H1 (cell line): Measurements from ENCODE around the gene OR2V2.
A peak's percentile ranks its signal among the peaks of the same experiment; 100 is the strongest.

Source experiments
- BCL11A ChIP-seq, 2 experiments: IDR thresholded peaks; one replicate each; pipeline ENCODE4 v1.6.1; 2011; ENCODE audit warnings: low read depth in 2 of 2, low read length in 2 of 2, mild to moderate bottlenecking in 2 of 2
- BRCA1 ChIP-seq: IDR thresholded peaks from 2 replicates; pipeline ENCODE4 v1.6.1; 2012; ENCODE audit warnings: low read depth, low read length, improper control_type of control experiment
- CREB1 ChIP-seq: IDR thresholded peaks from 2 replicates; pipeline ENCODE4 v1.6.1; 2012; ENCODE audit warnings: inconsistent platforms
- EP300 ChIP-seq, 2 experiments: IDR thresholded peaks; 1 replicate in 1 of 2; 2 replicates in 1 of 2; pipeline ENCODE4 v1.6.1; 2011 to 2012; ENCODE audit warnings: low read depth in 2 of 2, low read length in 2 of 2, mild to moderate bottlenecking in 2 of 2, borderline replicate concordance in 1 of 2, inconsistent platforms in 1 of 2, moderate library complexity in 1 of 2
- GABPA ChIP-seq: IDR thresholded peaks from 2 replicates; pipeline ENCODE4 v1.6.1; 2011; ENCODE audit warnings: mild to moderate bottlenecking, low read length, moderate library complexity, borderline replicate concordance; ENCODE audit not compliant: insufficient read depth
- HDAC2 ChIP-seq, 2 experiments: fragments of 300-600 bp in 1 of 2; sonication (generic) in 1 of 2; IDR thresholded peaks; 2 replicates each; pipeline ENCODE4 v1.6.1; 2011 to 2012; ENCODE audit warnings: low read depth in 2 of 2, low read length in 2 of 2, mild to moderate bottlenecking in 2 of 2, moderate library complexity in 2 of 2, borderline replicate concordance in 1 of 2, inconsistent platforms in 1 of 2
- POLR2A ChIP-seq, 2 experiments: IDR thresholded peaks; 1 replicate in 1 of 2; 2 replicates in 1 of 2; pipeline ENCODE4 v1.6.1; 2011; ENCODE audit warnings: low read depth in 2 of 2, low read length in 2 of 2, mild to moderate bottlenecking in 2 of 2; ENCODE audit errors: control extremely low read depth in 1 of 2
- POLR2AphosphoS5 ChIP-seq: IDR thresholded peaks from 2 replicates; pipeline ENCODE4 v1.6.1; 2011; ENCODE audit warnings: low read depth, low read length
- RAD21 ChIP-seq, 2 experiments: IDR thresholded peaks in 1 of 2; conservative IDR thresholded peaks in 1 of 2; 2 replicates each; pipeline ENCODE4 v1.6.1; 2011; ENCODE audit warnings: low read depth in 2 of 2, low read length in 2 of 2, improper control_type of control experiment in 1 of 2, inconsistent platforms in 1 of 2, mild to moderate bottlenecking in 1 of 2, moderate library complexity in 1 of 2
- SAP30 ChIP-seq: fragments of 300-600 bp; sonication (generic); IDR thresholded peaks from 2 replicates; pipeline ENCODE4 v1.7.1; 2012; ENCODE audit warnings: low read length, moderate library complexity, mild to moderate bottlenecking, inconsistent platforms; ENCODE audit not compliant: insufficient read depth, insufficient replicate concordance
- SP1 ChIP-seq: IDR thresholded peaks from 2 replicates; pipeline ENCODE4 v1.6.1; 2011; ENCODE audit warnings: low read depth, low read length
- TCF12 ChIP-seq: IDR thresholded peaks from 2 replicates; pipeline ENCODE4 v1.6.1; 2011; ENCODE audit warnings: low read depth, mild to moderate bottlenecking, low read length
- TF ChIP-seq, protein P1 (sequence below), 3 experiments: IDR thresholded peaks; 1 replicate in 2 of 3; 2 replicates in 1 of 3; pipeline versions ENCODE4 v1.5.1 to v1.6.1; 2011; ENCODE audit warnings: low read length in 3 of 3, mild to moderate bottlenecking in 3 of 3, inconsistent platforms in 2 of 3, low read depth in 1 of 3, moderate library complexity in 1 of 3; ENCODE audit not compliant: insufficient read depth in 1 of 3; ENCODE audit errors: control extremely low read depth in 1 of 3

DNA sequence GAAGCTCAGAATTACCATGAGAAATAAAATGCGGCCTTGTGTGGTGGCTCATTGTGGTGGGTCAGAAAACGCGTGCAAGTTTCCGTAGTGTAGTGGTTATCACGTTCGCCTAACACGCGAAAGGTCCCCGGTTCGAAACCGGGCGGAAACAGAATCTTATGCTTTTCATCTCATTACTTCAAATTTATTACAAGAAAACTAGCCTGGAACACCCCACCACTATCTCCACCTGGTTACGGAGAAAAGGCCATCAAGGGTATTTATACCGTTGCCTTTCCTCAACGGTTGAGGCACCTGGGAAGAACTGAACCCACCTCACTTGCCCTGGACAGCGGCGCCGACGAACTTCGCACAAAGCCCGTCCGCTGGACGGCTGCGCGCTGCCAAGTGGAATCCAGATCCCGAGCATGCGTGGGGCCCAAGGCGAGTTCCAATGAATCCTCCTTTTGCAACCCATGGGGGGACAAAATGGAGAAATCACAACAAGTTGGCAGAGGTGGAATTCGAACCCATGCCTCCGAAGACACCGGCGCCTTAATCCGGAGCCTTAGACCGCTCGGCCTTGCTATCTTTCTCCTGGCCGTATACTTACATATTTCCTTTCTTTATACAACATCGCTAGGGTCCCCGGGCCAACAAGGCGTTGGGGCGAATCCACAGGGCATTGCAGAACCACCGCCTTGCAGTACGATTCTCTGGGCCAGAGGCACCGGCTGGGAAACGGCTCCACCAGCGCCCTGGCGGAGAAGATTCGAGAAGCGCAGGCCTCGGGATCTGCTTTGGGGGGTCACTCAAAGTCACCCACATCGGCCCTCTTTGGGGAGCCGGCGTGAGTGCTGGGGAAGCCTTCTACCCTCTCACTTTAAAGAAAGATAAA, 16.9 kb downstream of the OR2V2 start:
- TF ChIP-seq BCL11A (IDR thresholded peaks at IDR 0.05; ENCODE audit: low read depth in 2 of 2, low read length in 2 of 2) (no peak), RAD21 (IDR thresholded peaks at IDR 0.05 in 1 of 2, conservative IDR thresholded peaks at IDR 0.05 in 1 of 2; ENCODE audit: low read depth in 2 of 2, low read length in 2 of 2) (no peak), POLR2A (IDR thresholded peaks at IDR 0.05; ENCODE audit: control extremely low read depth in 1 of 2, low read depth in 2 of 2, low read length in 2 of 2) (no peak), TCF12 (no peak), CREB1 (no peak), POLR2AphosphoS5 (no peak), HDAC2 (IDR thresholded peaks at IDR 0.05; ENCODE audit: borderline replicate concordance in 1 of 2, low read depth in 2 of 2, low read length in 2 of 2) (peak in 1 of 2 experiments; percentile 65; a peak in 1 of 4 replicates), SAP30 (no peak), BRCA1 (no peak), SP1 (no peak), GABPA (no peak), EP300 (IDR thresholded peaks at IDR 0.05; ENCODE audit: borderline replicate concordance in 1 of 2, low read depth in 2 of 2, low read length in 2 of 2) (no peak)
- TF ChIP-seq, protein P1, sequence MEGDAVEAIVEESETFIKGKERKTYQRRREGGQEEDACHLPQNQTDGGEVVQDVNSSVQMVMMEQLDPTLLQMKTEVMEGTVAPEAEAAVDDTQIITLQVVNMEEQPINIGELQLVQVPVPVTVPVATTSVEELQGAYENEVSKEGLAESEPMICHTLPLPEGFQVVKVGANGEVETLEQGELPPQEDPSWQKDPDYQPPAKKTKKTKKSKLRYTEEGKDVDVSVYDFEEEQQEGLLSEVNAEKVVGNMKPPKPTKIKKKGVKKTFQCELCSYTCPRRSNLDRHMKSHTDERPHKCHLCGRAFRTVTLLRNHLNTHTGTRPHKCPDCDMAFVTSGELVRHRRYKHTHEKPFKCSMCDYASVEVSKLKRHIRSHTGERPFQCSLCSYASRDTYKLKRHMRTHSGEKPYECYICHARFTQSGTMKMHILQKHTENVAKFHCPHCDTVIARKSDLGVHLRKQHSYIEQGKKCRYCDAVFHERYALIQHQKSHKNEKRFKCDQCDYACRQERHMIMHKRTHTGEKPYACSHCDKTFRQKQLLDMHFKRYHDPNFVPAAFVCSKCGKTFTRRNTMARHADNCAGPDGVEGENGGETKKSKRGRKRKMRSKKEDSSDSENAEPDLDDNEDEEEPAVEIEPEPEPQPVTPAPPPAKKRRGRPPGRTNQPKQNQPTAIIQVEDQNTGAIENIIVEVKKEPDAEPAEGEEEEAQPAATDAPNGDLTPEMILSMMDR (IDR thresholded peaks at IDR 0.05; ENCODE audit: control extremely low read depth in 1 of 3, insufficient read depth in 1 of 3, low read depth in 1 of 3, low read length in 3 of 3), result no peak
